GM10847 (cell line): ENCODE data around the gene PROK1.

Source experiments
- POLR2A ChIP-seq: IDR thresholded peaks from 2 replicates; pipeline ENCODE4 v1.6.1; 2011; ENCODE audit not compliant: insufficient read length; ENCODE audit errors: extremely low read depth

Gene PROK1

DNA sequence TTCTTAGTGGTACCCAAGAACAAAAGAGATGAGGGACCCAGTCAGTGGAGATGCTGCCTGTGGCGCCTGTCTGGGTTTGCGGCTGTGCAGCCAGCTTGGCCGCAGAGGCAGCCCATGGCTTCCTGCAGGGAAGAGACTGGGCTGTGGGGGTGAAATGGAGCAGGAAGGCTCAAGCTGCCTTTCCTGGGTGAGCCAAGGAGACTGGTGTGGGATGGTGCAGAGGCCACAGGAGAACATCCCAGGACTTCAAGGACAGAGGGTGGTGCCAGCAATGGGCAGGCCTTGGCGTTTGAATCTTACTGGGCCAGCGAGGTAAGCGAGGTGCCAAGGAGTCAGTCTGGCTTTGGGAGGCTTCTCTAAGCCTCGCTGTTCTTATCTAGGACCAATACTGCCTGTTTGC, 41.6 kb downstream of the PROK1 start:
- no peak for TF ChIP-seq POLR2A

DNA sequence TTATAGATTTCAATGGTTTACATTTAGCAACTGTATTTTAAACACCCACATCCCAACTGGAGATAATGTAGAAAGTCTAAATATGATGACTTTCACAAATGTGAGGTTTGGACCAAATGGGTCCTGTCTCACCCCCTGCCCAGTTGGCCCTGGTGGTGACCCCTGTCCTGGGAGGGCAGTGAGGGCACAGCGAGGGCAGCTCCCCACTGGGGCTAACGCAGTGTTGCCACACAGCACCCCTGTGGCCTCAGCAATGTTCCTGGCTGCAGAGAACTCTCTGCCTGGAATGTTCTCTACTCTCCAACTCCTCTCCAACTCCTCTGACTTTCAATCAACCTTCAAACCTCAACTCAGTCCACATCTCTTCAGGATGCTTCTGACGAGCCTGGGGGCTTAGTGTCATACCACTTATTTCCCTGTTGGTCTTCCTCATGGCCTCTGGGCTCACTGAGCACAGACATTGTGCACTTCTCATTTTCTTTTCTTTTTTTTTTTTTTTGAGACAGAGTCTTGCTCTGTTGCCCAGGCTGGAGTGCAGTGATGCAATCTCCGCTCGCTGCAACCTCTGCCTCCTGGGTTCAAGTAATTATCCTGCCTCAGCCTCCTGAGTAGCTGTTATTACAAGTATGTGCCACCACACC, 42.2 kb downstream of the PROK1 start:
- no peak for TF ChIP-seq POLR2A

DNA sequence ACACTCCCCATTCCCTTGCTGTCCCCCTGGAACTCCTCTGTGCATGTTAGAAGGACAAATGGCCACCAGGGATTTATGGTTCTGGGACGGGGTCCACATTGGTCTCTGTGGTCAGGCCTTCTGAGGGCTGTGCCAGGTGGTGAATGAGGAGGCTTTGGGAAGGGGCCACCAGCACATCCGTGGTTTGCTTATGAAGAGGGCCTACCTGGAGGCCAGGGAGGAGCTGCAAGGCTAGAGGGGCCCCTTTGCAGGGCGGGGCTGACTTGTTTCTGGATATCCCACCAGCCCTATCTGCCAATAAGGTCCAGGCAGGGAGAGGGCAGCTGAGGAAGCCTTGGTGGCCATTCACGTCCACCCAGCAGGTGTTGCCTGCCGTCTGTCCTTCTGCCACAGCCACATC, 43.1 kb downstream of the PROK1 start:
- TF ChIP-seq POLR2A = no peak

DNA sequence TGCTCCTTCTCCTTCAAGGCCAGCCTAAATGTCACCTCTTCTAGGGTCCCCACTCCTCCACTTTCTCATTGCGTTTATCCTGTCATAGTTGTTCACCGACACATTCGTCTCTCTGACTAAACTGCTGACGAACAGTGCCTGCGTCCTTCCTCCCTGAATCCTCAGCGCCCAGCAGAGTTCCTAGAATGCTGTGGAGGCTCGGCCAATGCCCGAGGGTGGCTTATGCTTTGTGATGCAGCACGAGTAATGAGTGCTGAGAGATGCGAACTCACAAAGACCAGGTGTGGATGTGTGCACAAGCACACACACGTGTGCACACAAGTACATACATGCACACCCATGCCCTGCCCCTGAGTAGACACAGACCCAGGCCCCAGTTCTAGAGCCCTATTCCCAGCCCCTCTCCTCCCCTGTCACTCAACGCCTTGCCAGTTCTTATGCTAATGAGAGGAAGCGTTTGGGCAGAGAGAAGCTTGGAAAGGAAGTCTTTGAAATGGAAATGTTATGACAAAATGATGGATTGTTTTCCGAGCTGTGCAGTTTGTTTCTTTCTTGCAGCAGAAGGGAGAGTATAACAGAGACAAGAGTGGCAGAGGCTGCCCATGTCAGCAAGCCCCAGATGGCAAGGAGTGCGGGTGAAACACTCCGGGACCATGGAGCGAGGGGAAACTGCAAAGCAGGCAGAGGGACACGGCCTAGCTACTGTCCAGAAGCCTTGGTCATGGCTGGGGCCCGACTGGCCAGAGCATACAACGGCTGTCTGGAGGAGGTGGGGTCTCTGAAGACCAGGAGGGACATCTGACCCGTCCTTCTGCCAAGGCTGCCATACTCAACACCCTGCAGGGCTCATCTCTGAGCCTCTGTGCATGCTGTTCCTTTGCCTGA, 43.8 kb downstream of the PROK1 start:
- TF ChIP-seq POLR2A = no peak

DNA sequence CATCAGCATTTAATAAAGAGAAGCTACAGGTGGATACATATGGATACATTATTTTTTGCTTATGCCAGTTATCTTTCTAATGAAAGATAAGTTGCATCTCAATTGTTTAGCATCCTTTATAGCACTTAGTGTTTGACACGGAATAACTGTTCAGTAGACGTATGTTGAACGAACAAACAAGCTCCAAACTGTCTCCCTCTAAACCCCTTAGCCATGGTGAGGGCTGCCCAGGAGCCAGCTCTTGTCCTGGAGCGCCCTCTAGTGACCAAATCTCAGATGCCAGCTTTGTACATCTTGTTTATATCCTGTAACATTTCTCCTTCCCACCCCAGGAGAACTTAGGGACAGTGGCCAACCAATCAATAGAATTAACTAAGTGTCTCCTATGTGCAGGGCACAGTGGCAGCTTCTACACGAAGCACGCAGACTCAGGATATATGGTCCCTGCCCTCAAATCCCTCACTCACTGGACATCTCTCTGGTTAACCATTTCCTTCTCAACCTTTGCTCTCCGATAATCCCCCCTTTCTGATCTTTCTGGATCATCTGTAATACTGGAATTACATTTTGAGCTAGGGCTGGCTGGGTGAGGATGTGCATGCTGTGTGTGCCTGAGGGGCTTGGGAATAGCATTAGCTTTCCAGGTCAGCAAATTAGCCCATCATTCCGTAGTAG, 45.1 kb downstream of the PROK1 start:
- no peak for TF ChIP-seq POLR2A

DNA sequence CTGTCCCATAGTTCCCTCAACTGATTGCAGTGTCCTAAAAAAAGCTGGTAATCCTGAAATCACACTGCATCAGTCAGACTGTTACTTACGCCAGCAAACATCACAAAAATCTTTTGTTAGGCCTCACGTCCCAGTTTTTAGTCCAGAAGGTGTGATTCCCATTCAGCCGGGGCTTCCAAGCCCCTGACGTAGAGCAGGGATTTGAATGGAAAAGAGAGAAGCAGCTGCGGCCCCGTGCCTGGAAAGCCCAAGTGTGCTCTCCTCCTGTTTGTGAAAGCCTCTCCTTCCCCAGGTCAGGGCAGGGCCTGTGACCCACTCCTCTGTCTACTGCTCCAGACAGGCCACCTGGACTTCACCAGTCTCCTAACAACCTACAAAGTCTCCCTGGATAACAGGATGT, 47.3 kb downstream of the PROK1 start:
- no peak for TF ChIP-seq POLR2A

DNA sequence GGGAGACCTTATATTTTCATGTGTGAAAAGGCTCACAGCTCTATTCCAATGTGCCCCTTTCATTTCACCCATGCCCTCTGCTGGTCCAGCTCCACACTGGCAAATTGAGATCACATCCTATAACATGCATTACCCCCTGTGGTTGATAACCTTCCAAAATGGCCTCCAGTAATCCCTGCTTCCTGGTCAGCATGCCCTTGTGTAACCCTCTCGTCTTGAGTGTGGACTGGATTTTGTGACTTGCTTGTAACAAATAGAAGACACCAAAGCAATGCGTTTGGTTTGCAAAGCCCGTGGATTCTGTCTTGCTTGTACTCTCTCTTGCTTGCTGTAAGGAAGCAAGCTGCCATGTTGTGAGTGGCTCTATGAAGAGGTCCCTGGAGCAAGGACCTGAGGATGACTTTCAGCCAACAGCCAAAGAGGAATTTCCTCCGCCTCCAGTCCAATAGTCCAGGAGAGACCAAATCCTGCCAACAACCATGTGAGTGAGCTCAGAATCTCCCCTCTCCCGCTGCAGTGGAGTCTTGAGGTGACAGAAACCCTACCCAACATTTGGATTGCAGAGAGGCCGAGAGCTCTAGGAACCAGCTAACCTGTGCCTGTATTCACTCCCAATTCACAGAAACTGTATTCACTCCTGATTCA, 50.7 kb downstream of the PROK1 start:
- no peak for TF ChIP-seq POLR2A

DNA sequence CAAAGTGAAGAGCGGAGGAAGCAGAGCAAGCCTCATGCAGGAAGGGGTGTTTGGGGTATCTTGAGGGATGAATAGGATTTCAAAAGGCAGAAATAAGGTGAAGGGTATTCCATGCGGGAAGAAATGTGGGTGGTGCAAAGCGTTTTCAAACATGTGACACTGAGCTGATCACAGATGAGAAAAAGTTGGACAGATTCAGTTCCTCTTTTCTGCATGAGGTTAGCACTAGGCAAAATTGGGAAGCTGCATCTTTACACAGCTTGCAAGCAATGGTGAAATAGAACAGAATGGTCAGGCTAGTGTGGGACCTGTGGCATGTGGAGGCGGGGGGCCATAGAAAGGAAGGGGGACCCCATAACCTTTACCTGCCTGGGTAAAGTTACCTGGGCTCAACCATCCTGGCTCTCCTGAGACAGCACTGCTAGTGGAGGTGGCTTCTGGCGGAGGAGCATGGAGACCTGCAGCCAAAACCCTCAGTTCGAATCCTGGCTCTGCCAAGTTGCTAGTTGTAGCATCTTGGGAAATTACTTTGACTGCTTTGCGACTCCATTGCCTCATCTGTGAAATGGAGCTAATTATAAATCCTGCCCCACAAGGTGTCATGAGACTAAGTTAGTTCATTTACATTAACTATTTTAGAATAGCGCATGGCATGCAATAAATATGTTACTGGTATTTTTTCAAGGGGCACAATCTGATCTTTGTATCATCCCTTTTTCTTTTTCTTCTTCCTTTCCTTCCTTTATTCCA, 51.6 kb downstream of the PROK1 start:
- no peak for TF ChIP-seq POLR2A

DNA sequence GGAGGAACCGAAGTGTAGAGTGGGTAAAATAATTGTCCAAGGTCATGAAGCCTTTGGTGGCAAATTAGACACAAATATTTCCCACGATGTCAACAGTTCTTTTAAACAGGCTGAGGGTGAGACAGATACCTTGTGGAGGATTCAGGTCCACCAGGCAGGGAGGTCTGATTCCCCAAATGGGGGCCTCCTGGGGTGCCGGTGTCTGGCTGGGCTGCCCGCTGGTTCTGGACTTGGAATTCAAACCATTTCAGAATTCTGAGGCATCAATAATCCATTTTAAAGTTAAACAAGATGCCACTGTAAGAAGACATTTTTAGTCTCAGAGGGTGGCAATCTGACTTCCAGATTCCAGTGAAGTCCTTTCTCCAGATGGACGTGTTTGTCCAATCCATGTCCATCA, 52.5 kb downstream of the PROK1 start:
- no peak for TF ChIP-seq POLR2A

DNA sequence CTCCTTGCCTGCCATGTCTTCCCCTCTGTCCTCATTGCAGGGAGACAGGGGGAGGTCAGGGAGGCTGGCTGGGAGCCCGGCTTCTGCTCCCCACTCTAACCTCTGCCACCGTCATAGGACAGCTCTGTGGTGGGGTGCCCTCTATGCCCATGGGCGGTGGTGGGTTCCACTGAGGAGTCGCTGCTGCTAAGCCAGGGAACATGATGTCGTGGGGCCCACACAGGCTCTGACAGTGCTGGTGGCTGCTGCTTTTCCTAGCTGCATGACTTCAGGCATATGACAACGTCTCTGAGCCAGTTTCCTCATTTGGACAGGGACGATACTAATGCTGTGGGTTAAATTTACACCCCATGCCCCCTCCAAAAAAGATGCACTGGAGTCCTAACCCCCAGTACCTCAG, 53.3 kb downstream of the PROK1 start:
- TF ChIP-seq POLR2A = no peak

DNA sequence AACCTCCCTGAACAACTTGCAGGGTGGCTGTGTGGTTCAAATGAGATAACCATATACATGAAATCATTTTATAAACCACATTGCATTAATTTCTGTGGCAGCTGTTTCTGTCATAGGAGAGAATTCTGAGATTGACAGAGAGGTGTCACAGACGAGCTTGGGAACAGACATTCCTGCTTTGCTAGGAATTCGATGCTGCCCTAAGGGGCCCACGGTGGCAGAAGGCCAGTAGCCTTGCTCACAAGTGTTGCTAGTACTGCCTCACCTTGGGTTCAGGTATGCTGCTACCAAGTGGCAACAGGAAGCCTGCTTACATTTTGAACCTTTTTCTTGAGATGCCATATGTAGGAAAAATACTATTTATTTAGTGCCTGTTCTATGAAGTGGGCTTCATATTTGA, 54.6 kb downstream of the PROK1 start:
- TF ChIP-seq POLR2A = no peak

DNA sequence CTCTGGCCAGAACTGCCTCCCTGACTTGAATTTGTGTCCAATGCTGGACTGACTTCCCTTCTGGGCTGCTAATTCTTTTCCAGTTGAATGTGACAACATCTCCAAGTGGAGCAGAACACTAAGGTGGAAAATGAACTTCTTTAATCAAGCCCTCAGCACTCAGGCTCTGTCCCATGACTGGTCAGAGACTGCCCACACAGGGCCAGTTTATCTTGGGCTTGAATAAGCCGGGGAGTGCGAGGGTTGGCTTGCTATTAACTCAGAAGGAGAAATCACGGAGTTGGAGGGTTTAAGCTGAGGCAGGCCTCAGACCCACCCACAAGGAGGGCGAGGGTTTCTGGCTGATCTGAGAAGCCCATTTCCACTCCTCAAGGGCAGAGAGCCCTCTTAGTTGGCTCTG, 55.6 kb downstream of the PROK1 start:
- no peak for TF ChIP-seq POLR2A
